ENCODE measurements around the gene DEF6. TPM values are rescaled to one million over a fixed set of nuclear protein-coding genes. Genes with fewer than 3 reads are reported as not detected.

DEF6 gene
- total and polyA plus RNA-seq, 2 experiments from 2014 or later = 5.1 to 7.2 TPM

GRCh38 chr6:35310265-35310831 is 12.7 kb downstream of the DEF6 start:
- H3K27me3 Mint-ChIP-seq (ENCODE audit: insufficient read depth, low read depth, poor library complexity) = peaks cover 7% of the 10 kb centered on the region
- no peaks in the 10 kb centered on the region; the same call in 2 of the 3 replicates for H3K36me3 Mint-ChIP-seq (ENCODE audit: low read depth)
- no peaks in the 10 kb centered on the region for H3K36me3 ChIP-seq (ENCODE audit: insufficient read depth)
- DNase-seq (ENCODE audit: low spot score) (no peak), ATAC-seq (no peak)
- H3K27me3 ChIP-seq (ENCODE audit: insufficient read depth) = no peaks in the 10 kb centered on the region
- no peaks in the 10 kb centered on the region for H3K4me1 ChIP-seq (ENCODE audit: insufficient read depth)
- H3K9me2 ChIP-seq (ENCODE audit: insufficient read depth) = no peaks in the 10 kb centered on the region
- H3K4me2 ChIP-seq = no peak overlapping the region
- no peaks in the 10 kb centered on the region for H3F3A ChIP-seq (replicated peaks; ENCODE audit: low read depth)
- H2AFZ ChIP-seq = no peak overlapping the region
- no peak overlapping the region for H3K4me3 Mint-ChIP-seq
- H3K79me2 ChIP-seq (replicated peaks; ENCODE audit: insufficient read depth) = no peaks in the 10 kb centered on the region
- H3K27ac Mint-ChIP-seq = no peak overlapping the region
- no peak overlapping the region for H3K4me3 ChIP-seq
- TF ChIP-seq, protein P1, sequence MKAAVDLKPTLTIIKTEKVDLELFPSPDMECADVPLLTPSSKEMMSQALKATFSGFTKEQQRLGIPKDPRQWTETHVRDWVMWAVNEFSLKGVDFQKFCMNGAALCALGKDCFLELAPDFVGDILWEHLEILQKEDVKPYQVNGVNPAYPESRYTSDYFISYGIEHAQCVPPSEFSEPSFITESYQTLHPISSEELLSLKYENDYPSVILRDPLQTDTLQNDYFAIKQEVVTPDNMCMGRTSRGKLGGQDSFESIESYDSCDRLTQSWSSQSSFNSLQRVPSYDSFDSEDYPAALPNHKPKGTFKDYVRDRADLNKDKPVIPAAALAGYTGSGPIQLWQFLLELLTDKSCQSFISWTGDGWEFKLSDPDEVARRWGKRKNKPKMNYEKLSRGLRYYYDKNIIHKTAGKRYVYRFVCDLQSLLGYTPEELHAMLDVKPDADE (IDR thresholded peaks at IDR 0.05) = no peak
- TF ChIP-seq EZH2phosphoT487 (IDR thresholded peaks at IDR 0.05; ENCODE audit: unreplicated experiment) (no peak), STAT1 (IDR thresholded peaks at IDR 0.05; ENCODE audit: unreplicated experiment) (no peak), CREB1 (CRISPR knock-in tag; IDR thresholded peaks at IDR 0.05; ENCODE audit: low read depth) (no peak)
- no peaks in the 10 kb centered on the region; the same call in 2 of the 3 replicates for H3K4me1 Mint-ChIP-seq
- H3K27ac ChIP-seq (ENCODE audit: low read depth) = no peak overlapping the region
- no peaks in the 10 kb centered on the region for H4K20me1 ChIP-seq (replicated peaks; ENCODE audit: insufficient read depth)
- no peaks in the 10 kb centered on the region for H3K9me3 Mint-ChIP-seq

GRCh38 chr6:35311390-35312075 is 13.9 kb downstream of the DEF6 start:
- Histone ChIP-seq H4K20me1 (replicated peaks; ENCODE audit: insufficient read depth) (no peaks in the 10 kb centered on the region), H3K27ac (ENCODE audit: low read depth) (no peak overlapping the region), H3K36me3 (ENCODE audit: insufficient read depth) (no peaks in the 10 kb centered on the region), H3K4me1 (ENCODE audit: insufficient read depth) (no peaks in the 10 kb centered on the region), H3K27me3 (ENCODE audit: insufficient read depth) (peaks cover 8% of the 10 kb centered on the region), H3K4me2 (no peak overlapping the region), H3K4me3 (no peak overlapping the region), H2AFZ (no peak overlapping the region), H3K9me2 (ENCODE audit: insufficient read depth) (no peaks in the 10 kb centered on the region), H3F3A (replicated peaks; ENCODE audit: low read depth) (no peaks in the 10 kb centered on the region), H3K79me2 (replicated peaks; ENCODE audit: insufficient read depth) (no peaks in the 10 kb centered on the region)
- Mint-ChIP-seq H3K4me3 (no peak overlapping the region), H3K27me3 (ENCODE audit: insufficient read depth, low read depth, poor library complexity) (peaks cover 11% of the 10 kb centered on the region), H3K36me3 (ENCODE audit: low read depth) (no peaks in the 10 kb centered on the region; the same call in 2 of the 3 replicates), H3K27ac (no peak overlapping the region), H3K9me3 (no peaks in the 10 kb centered on the region), H3K4me1 (no peaks in the 10 kb centered on the region; the same call in 2 of the 3 replicates)
- ATAC-seq (no peak), DNase-seq (ENCODE audit: low spot score) (no peak)
- TF ChIP-seq EZH2 (IDR thresholded peaks at IDR 0.05; ENCODE audit: low read depth, unreplicated experiment) (no peak), ZNF462 (CRISPR knock-in tag; IDR thresholded peaks at IDR 0.05) (no peak), POLR2AphosphoS5 (IDR thresholded peaks at IDR 0.05; ENCODE audit: low read depth) (no peak), CREB1 (CRISPR knock-in tag; IDR thresholded peaks at IDR 0.05; ENCODE audit: low read depth) (no peak), EZH2phosphoT487 (IDR thresholded peaks at IDR 0.05; ENCODE audit: unreplicated experiment) (no peak)
- TF ChIP-seq, protein P2, sequence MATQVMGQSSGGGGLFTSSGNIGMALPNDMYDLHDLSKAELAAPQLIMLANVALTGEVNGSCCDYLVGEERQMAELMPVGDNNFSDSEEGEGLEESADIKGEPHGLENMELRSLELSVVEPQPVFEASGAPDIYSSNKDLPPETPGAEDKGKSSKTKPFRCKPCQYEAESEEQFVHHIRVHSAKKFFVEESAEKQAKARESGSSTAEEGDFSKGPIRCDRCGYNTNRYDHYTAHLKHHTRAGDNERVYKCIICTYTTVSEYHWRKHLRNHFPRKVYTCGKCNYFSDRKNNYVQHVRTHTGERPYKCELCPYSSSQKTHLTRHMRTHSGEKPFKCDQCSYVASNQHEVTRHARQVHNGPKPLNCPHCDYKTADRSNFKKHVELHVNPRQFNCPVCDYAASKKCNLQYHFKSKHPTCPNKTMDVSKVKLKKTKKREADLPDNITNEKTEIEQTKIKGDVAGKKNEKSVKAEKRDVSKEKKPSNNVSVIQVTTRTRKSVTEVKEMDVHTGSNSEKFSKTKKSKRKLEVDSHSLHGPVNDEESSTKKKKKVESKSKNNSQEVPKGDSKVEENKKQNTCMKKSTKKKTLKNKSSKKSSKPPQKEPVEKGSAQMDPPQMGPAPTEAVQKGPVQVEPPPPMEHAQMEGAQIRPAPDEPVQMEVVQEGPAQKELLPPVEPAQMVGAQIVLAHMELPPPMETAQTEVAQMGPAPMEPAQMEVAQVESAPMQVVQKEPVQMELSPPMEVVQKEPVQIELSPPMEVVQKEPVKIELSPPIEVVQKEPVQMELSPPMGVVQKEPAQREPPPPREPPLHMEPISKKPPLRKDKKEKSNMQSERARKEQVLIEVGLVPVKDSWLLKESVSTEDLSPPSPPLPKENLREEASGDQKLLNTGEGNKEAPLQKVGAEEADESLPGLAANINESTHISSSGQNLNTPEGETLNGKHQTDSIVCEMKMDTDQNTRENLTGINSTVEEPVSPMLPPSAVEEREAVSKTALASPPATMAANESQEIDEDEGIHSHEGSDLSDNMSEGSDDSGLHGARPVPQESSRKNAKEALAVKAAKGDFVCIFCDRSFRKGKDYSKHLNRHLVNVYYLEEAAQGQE (IDR thresholded peaks at IDR 0.05; ENCODE audit: unreplicated experiment) = no peak

Measured in GM23338 (cell line).